GM10266 (cell line): Measurements from ENCODE around the gene SNX25.

Experiments
- DNase-seq: peaks from one replicate; pipeline ENCODE4 v3.0.0; 2012; ENCODE audit errors: extremely low spot score
- TF ChIP-seq, protein P1 (sequence below): IDR thresholded peaks from 2 replicates; pipeline ENCODE4 v1.5.1; 2012; ENCODE audit warnings: mild to moderate bottlenecking, low read depth; ENCODE audit not compliant: control insufficient read depth, insufficient read depth; ENCODE audit errors: missing control alignments

SNX25 gene

DNA sequence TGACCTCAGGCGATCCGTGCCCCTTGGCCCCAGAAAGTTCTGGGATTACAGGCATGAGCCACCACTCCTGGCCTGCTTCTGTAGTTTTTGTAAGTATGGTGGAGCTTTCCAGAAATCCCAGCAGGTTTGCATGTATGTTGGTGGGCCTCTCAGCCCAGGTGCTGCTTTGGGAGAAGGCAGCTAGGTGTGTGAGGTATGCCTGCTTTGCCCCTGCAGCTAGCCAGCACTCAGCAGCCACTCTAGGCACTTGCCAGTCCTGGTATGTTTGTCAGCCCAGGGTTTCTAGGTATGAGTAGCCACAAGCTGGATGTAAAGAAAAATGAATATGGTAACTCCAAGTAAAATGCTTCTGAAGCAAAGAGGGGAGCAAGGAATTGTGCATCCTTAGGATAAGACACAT, 8.9 kb downstream of the SNX25 start:
- TF ChIP-seq, protein P1, sequence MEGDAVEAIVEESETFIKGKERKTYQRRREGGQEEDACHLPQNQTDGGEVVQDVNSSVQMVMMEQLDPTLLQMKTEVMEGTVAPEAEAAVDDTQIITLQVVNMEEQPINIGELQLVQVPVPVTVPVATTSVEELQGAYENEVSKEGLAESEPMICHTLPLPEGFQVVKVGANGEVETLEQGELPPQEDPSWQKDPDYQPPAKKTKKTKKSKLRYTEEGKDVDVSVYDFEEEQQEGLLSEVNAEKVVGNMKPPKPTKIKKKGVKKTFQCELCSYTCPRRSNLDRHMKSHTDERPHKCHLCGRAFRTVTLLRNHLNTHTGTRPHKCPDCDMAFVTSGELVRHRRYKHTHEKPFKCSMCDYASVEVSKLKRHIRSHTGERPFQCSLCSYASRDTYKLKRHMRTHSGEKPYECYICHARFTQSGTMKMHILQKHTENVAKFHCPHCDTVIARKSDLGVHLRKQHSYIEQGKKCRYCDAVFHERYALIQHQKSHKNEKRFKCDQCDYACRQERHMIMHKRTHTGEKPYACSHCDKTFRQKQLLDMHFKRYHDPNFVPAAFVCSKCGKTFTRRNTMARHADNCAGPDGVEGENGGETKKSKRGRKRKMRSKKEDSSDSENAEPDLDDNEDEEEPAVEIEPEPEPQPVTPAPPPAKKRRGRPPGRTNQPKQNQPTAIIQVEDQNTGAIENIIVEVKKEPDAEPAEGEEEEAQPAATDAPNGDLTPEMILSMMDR, result no peak
- no peak for DNase-seq

DNA sequence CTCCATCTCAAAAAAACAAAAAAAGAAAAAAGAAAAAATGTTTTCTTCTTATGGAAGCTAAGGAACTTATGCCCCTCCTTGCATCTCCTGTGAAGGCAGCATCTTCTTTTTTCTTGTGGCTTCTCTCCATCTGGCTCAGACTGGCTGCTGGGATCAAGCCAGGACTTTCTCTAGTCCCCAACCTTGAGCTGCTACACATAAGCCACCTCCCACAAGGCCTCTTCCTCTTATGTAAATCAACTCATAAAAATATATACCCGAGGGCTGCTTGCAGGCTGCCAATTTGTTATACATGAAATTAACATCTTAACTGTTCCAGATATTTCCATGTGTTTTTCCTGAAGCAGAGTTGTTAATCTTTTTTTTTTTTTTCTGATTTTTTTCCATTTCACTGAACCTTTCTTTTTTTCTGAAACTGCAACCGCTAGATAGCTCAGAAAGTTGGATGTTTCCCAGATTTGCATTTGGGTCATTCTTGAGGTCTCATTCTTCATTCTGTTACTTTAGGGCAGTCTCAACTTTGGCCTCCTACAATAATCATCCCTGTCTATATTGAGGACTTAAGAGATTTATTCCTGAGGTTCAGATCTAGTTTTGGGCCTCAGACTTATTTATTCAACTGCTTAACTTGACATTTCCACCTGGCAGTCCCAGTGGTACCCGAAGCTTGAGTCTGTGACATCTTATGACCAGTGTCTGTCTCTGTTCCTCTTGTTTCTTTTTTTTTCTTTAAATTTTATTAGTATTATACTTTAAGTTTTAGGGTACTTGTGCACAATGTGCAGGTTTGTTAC, 10.3 kb downstream of the SNX25 start:
- DNase-seq, result no peak
- TF ChIP-seq, protein P1, result no peak

- DNase-seq, result no peak
- TF ChIP-seq, protein P1, result no peak
Observed at GRCh38 chr4:185221491-185221890, 12.1 kb downstream of the SNX25 start.

GRCh38 chr4:185221912-185222311, 12.5 kb downstream of the SNX25 start:
- DNase-seq, result no peak
- TF ChIP-seq, protein P1, result no peak

GRCh38 chr4:185222598-185222997, 13.2 kb downstream of the SNX25 start:
- DNase-seq, result no peak
- TF ChIP-seq, protein P1, result no peak

DNA sequence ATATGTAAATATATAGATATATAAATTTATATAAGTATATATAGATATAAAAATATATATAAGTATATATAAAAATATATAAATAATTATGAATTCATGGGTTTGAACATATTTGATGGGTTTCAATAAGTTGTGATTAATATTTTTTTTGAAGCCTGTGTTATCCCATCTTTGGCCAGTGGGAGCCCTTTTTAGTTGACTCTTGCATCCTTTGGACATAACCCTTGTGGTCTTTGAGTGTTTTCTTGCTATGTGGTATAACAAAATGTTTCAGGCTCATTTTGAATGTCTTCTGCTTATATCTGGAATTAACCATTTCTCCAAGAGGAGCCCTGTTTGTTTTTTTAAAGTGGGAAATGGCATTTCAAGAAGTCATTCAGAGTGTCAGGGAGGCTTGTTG, 15.2 kb downstream of the SNX25 start:
- DNase-seq, result no peak
- TF ChIP-seq, protein P1, result no peak

DNA sequence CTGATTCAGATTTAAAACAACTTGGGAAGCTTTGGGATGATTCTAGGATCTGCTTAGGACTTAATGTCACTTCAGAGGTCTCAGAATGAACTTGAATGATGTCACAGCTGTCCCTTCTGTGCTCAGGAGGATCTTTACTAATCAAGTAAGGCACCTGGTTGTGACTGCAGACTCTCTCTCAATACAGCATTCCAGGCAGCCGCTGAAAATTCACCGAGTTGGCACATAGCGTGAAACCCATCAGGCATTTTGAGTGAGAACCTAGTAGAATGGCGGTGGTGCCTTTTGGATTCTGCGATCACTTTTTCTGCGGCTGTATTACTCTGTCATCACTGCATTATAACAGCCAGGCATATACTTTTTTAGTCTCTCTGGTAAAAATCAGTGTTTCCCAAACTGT, 16.5 kb downstream of the SNX25 start:
- DNase-seq, result no peak

More for the DNA sequence above, 16.5 kb downstream of the SNX25 start:
- TF ChIP-seq, protein P1, result no peak
